Lower lobe of right lung (tissue), 2 donors: Measurements from ENCODE around the gene UBE2G1. TPM values are rescaled to one million over a fixed set of nuclear protein-coding genes. Genes with fewer than 3 reads are reported as not detected.

ENCODE experiments used
- ATAC-seq, 2 donors: fragments of 200-7000 bp; cut with Tn5 transposase; one replicate each; pipeline ENCODE4 v1.9.1; 2020 to 2022; ENCODE audit warnings: mild to moderate bottlenecking in 2 of 2, moderate library complexity in 2 of 2
- DNase-seq: peaks from one replicate; pipeline ENCODE4 v3.0.0-alpha.2; 2020
- H3K27ac ChIP-seq: fragments of 200-600 bp; one replicate; pipeline ENCODE4 v1.8.0; 2022
- H3K27me3 ChIP-seq: fragments of 200-600 bp; one replicate; pipeline ENCODE4 v1.8.0; 2022; ENCODE audit warnings: low read depth
- H3K36me3 ChIP-seq: fragments of 200-600 bp; one replicate; pipeline ENCODE4 v1.8.0; 2022; ENCODE audit warnings: mild to moderate bottlenecking
- H3K4me1 ChIP-seq: fragments of 200-600 bp; one replicate; pipeline ENCODE4 v1.8.0; 2022
- H3K4me3 ChIP-seq: fragments of 200-600 bp; one replicate; pipeline ENCODE4 v1.8.0; 2022; ENCODE audit warnings: mild to moderate bottlenecking
- H3K9me3 ChIP-seq: fragments of 200-600 bp; one replicate; pipeline ENCODE4 v1.8.0; 2022
- CTCF ChIP-seq: fragments of 200-600 bp; IDR thresholded peaks from one replicate; pipeline ENCODE4 v1.8.0; 2022; ENCODE audit warnings: antibody characterized with exemption, mild to moderate bottlenecking
- intact Hi-C: fragments of 100-400 bp; cut with DNase I; formaldehyde crosslinking; loops from one replicate; pipeline ENCODE4 v1.11.0; 2022
- total RNA-seq: library from RNA; stranded (reverse); fragmentation: NEBNext Ultra II Directional; extraction: Animal tissue kit (Norgen Biotek cat#: 25700); gene quantifications from one replicate; pipeline ENCODE4 v1.2.1, GENCODE V29; 2021
- donor health status: DM: no; HTN: yes; CAD: no; lungs with severe emphysema.

UBE2G1 gene
- total RNA-seq, 1 donor from 2014 or later: 42.5 TPM

- Histone ChIP-seq H3K4me1 (peaks cover 6% of the 10 kb centered on the region), H3K36me3 (peaks cover 34% of the 10 kb centered on the region), H3K9me3 (no peaks in the 10 kb centered on the region), H3K27me3 (no peaks in the 10 kb centered on the region), H3K4me3 (no peak overlapping the region), H3K27ac (no peak overlapping the region)
- ATAC-seq (no peak), DNase-seq (no peak)
- intact Hi-C loops: no loop called here
- no peak for TF ChIP-seq CTCF
These were observed 145.3 kb downstream of the UBE2G1 start for GRCh38 chr17:4221163-4221562.

GRCh38 chr17:4220655-4221054, 145.8 kb downstream of the UBE2G1 start:
- H3K4me1 ChIP-seq: peaks cover 6% of the 10 kb centered on the region
- no peak for TF ChIP-seq CTCF
- H3K4me3 ChIP-seq: no peak overlapping the region
- H3K36me3 ChIP-seq: peaks cover 36% of the 10 kb centered on the region
- intact Hi-C loops: no loop called here
- H3K27ac ChIP-seq: peak overlapping the region; percentile 34
- DNase-seq (no peak), ATAC-seq (peak; percentile 82 to 83)
- H3K9me3 ChIP-seq: no peaks in the 10 kb centered on the region
- no peaks in the 10 kb centered on the region for H3K27me3 ChIP-seq

Other genes with a start within 250 kb of the UBE2G1 start
- 55.2 TPM for gene ZZEF1, start 223.6 kb downstream of the UBE2G1 start, total RNA-seq
- 12.4 TPM for gene CYB5D2, start 223.5 kb downstream of the UBE2G1 start, total RNA-seq
- gene ANKFY1, start 102.7 kb downstream of the UBE2G1 start, total RNA-seq: 70.3 TPM
- gene SPNS3, start 67.3 kb upstream of the UBE2G1 start, total RNA-seq: 0.24 TPM
- 42.0 TPM for gene SPNS2, start 132.2 kb upstream of the UBE2G1 start, total RNA-seq
- gene MYBBP1A, start 188.7 kb upstream of the UBE2G1 start, total RNA-seq: 38.8 TPM
- gene GGT6, start 193.9 kb upstream of the UBE2G1 start, total RNA-seq: 3.7 TPM
- 6.4 TPM for gene SMTNL2, start 217.9 kb upstream of the UBE2G1 start, total RNA-seq